Ascending aorta (tissue), 2 donors: ENCODE measurements around the gene TBC1D9B. TPM values are rescaled to one million over a fixed set of nuclear protein-coding genes. Genes with fewer than 3 reads are reported as not detected.

Source experiments
- DNase-seq, 2 donors: peaks; one replicate each; pipeline ENCODE4 v3.0.0-alpha.2; 2019; ENCODE audit warnings: low spot score in 2 of 2
- H3K27ac ChIP-seq, 2 donors: fragments of 200-600 bp; sonication (generic); one replicate each; pipeline ENCODE4 v1.5.1; 2016 to 2017; ENCODE audit warnings: mild to moderate bottlenecking in 1 of 2
- H3K27me3 ChIP-seq: fragments of 200-600 bp; sonication (generic); one replicate; pipeline ENCODE4 v1.5.1; 2017
- H3K36me3 ChIP-seq, 2 donors: fragments of 200-600 bp; sonication (generic); one replicate each; pipeline ENCODE4 v1.5.1; 2016
- H3K4me1 ChIP-seq, 2 donors: fragments of 200-600 bp; sonication (generic); one replicate each; pipeline ENCODE4 v1.5.1; 2016 to 2017; ENCODE audit warnings: mild to moderate bottlenecking in 1 of 2
- H3K4me3 ChIP-seq, 2 donors: fragments of 200-600 bp; sonication (generic); one replicate each; pipeline ENCODE4 v1.5.1; 2016 to 2017; ENCODE audit warnings: mild to moderate bottlenecking in 1 of 2
- H3K9me3 ChIP-seq, 2 donors: fragments of 200-600 bp; sonication (generic); one replicate each; pipeline ENCODE4 v1.5.1; 2016
- intact Hi-C: fragments of 100-400 bp; cut with DNase I; formaldehyde crosslinking; loops from one replicate; pipeline ENCODE4 v1.15.1; 2023
- total RNA-seq: library from RNA; depleted of rRNA; stranded (reverse); fragments of >200 nt; gene quantifications from one replicate; pipeline ENCODE4 v1.1.0, GENCODE V29; 2016
- TF ChIP-seq, protein P1 (sequence below), 3 experiments: fragments of 200-600 bp in 2 of 3; fragments of 450-650 bp in 1 of 3; sonication (generic) in 2 of 3; IDR thresholded peaks; one replicate each; pipeline ENCODE4 v1.5.1; 2016 to 2019; ENCODE audit warnings: antibody characterized with exemption in 3 of 3, mild to moderate bottlenecking in 1 of 3, moderate library complexity in 1 of 3

TBC1D9B gene
- total RNA-seq, 1 donor from 2014 or later, result 220 TPM

- Histone ChIP-seq H3K4me3 (no peak overlapping the region), H3K36me3 (peaks cover 86 to 90% of the 10 kb centered on the region in 2 donors), H3K9me3 (no peaks in the 10 kb centered on the region), H3K27ac (no peak overlapping the region), H3K4me1 (peaks cover 0 to 4% of the 10 kb centered on the region in 2 donors), H3K27me3 (no peaks in the 10 kb centered on the region)
- TF ChIP-seq, protein P1, sequence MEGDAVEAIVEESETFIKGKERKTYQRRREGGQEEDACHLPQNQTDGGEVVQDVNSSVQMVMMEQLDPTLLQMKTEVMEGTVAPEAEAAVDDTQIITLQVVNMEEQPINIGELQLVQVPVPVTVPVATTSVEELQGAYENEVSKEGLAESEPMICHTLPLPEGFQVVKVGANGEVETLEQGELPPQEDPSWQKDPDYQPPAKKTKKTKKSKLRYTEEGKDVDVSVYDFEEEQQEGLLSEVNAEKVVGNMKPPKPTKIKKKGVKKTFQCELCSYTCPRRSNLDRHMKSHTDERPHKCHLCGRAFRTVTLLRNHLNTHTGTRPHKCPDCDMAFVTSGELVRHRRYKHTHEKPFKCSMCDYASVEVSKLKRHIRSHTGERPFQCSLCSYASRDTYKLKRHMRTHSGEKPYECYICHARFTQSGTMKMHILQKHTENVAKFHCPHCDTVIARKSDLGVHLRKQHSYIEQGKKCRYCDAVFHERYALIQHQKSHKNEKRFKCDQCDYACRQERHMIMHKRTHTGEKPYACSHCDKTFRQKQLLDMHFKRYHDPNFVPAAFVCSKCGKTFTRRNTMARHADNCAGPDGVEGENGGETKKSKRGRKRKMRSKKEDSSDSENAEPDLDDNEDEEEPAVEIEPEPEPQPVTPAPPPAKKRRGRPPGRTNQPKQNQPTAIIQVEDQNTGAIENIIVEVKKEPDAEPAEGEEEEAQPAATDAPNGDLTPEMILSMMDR (IDR thresholded peaks at IDR 0.05), result no peak
- intact Hi-C loops, result no loop called here
- DNase-seq, result no peak
Observed at GRCh38 chr5:179833709-179834070, 74.0 kb downstream of the TBC1D9B start.

DNA sequence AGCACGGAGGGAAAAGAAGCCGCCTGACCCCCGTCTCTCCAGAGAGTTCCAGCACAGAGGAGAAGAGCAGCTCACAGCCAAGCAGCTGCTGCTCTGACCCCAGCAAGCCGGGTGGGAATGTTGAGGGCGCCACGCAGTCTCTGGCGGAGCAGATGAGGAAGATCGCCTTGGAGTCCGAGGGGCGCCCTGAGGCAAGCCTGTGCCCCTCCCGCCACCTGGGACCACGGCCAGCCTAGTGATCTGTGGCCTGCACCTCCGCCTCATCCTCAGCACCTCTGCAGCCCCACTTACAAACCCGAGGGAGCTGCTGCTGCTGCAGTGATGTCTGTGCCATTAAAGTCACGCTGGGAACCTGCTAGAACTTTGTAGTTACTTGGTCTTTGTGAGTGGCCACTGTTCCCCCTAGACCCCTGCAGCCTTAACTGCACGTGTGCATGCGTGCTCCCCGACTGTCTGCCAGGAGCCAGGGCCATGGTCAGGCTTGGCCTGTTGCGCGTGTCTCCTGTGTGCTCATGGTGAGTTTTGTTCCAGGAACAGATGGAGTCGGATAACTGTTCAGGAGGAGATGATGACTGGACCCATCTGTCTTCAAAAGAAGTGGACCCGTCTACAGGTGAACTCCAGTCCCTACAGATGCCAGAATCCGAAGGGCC is 74.5 kb downstream of the TBC1D9B start:
- H3K4me3 ChIP-seq, result no peak overlapping the region
- no peaks in the 10 kb centered on the region for H3K9me3 ChIP-seq
- H3K27ac ChIP-seq, result no peak overlapping the region
- no peaks in the 10 kb centered on the region for H3K27me3 ChIP-seq
- peaks cover 86 to 90% of the 10 kb centered on the region in 2 donors for H3K36me3 ChIP-seq
- peaks cover 0 to 4% of the 10 kb centered on the region in 2 donors for H3K4me1 ChIP-seq
- intact Hi-C loops, result no loop called here
- no peak for DNase-seq
- TF ChIP-seq, protein P1 (IDR thresholded peaks at IDR 0.05), result no peak

DNA sequence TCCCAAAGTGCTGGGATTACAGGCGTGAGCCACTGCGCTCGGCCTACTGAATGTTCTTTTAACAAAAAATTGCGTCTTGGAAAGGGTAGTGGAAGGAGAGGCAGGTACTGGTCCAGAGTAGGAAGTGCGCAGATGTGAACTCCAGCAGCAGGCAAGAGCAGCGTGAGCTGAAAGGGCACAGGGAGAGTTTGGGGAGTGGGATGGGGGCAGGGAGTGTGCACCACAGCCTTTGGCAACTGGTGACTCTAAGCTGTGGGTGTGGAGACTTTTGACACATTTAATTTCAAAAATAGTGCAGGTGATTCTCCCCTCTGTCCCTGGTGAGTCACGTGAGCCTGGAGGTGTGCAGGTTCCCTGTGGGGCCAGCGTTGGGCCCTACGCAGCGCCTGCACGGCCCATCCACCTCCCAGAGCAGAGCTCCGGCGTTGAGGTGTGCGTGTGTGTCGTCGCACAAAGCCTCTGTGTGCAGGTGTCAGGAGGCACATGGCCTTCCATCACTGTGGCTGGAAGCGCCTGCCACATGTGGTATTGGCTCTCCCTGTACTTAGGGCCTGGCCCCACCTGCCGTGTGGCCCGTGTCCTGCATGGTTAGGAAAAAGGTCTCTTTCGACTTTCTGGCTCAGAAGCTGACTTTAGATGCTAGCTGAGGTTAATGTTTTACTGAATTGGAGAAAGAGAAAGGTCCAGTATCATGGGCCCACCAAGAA is 75.5 kb downstream of the TBC1D9B start:
- TF ChIP-seq, protein P1 (IDR thresholded peaks at IDR 0.05), result no peak
- peaks cover 86 to 90% of the 10 kb centered on the region in 2 donors for H3K36me3 ChIP-seq

GRCh38 chr5:179830818-179831468 is 76.8 kb downstream of the TBC1D9B start:
- intact Hi-C loops, result no loop called here
- no peak for DNase-seq
- Histone ChIP-seq H3K27me3 (no peaks in the 10 kb centered on the region), H3K9me3 (no peaks in the 10 kb centered on the region), H3K4me1 (peaks cover 0 to 10% of the 10 kb centered on the region in 2 donors), H3K36me3 (peaks cover 86 to 90% of the 10 kb centered on the region in 2 donors), H3K4me3 (no peak overlapping the region), H3K27ac (no peak overlapping the region)
- TF ChIP-seq, protein P1 (IDR thresholded peaks at IDR 0.05), result no peak

More for the DNA sequence above, 75.5 kb downstream of the TBC1D9B start:
- Histone ChIP-seq H3K4me1 (peaks cover 0 to 10% of the 10 kb centered on the region in 2 donors), H3K9me3 (no peaks in the 10 kb centered on the region), H3K27me3 (no peaks in the 10 kb centered on the region), H3K27ac (no peak overlapping the region), H3K4me3 (no peak overlapping the region)
- intact Hi-C loops, result no loop called here
- no peak for DNase-seq

- intact Hi-C loops, result no loop called here
Observed at GRCh38 chr5:179829732-179830435, 77.8 kb downstream of the TBC1D9B start.

More at GRCh38 chr5:179829732-179830435, 77.8 kb downstream of the TBC1D9B start:
- Histone ChIP-seq H3K4me1 (peaks cover 0 to 10% of the 10 kb centered on the region in 2 donors), H3K27ac (no peak overlapping the region), H3K9me3 (no peaks in the 10 kb centered on the region), H3K36me3 (peaks cover 93 to 96% of the 10 kb centered on the region in 2 donors), H3K27me3 (no peaks in the 10 kb centered on the region), H3K4me3 (no peak overlapping the region)
- TF ChIP-seq, protein P1 (IDR thresholded peaks at IDR 0.05), result no peak
- DNase-seq, result no peak
